ENCODE measurements around the gene SORCS1. TPM values are rescaled to one million over a fixed set of nuclear protein-coding genes. Genes with fewer than 3 reads are reported as not detected.
A peak's percentile ranks its signal among the peaks of the same experiment; 100 is the strongest.

Gene SORCS1
- total and polyA plus RNA-seq, 2 experiments from 2014 or later, result 1.1 to 4.6 TPM

GRCh38 chr10:106973716-106974115, 190.8 kb downstream of the SORCS1 start:
- Histone ChIP-seq H4K20me1 (ENCODE audit: insufficient read depth, poor library complexity, severe bottlenecking) (no peaks in the 10 kb centered on the region), H3K27ac (no peak overlapping the region), H3K4me1 (ENCODE audit: insufficient read depth) (peaks cover 8% of the 10 kb centered on the region), H3K27me3 (no peaks in the 10 kb centered on the region), H3K9me3 (ENCODE audit: low read depth) (no peaks in the 10 kb centered on the region), H3K36me3 (replicated peaks; ENCODE audit: insufficient read depth, low read depth) (no peaks in the 10 kb centered on the region), H2AFZ (no peak overlapping the region), H3K79me2 (no peaks in the 10 kb centered on the region), H3K4me3 (no peak overlapping the region), H3K4me2 (no peak overlapping the region), H3K9me2 (replicated peaks; ENCODE audit: insufficient read depth) (no peaks in the 10 kb centered on the region)
- WGBS (ENCODE audit: low lambda C conversion rate, missing lambda C conversion rate), result 47% methylated on average over 1 of the region's 1 CpG
- no peak for DNase-seq (ENCODE audit: low spot score)
- TF ChIP-seq CTCF (IDR thresholded peaks at IDR 0.05; ENCODE audit: poor library complexity), result no peak
- no peak for TF ChIP-seq EZH2 (IDR thresholded peaks at IDR 0.05; ENCODE audit: borderline replicate concordance)

- H3K4me2 ChIP-seq, result no peak overlapping the region
- no peaks in the 10 kb centered on the region for H3K9me3 ChIP-seq (ENCODE audit: low read depth)
- H2AFZ ChIP-seq, result no peak overlapping the region
- H3K9me2 ChIP-seq (replicated peaks; ENCODE audit: insufficient read depth), result no peaks in the 10 kb centered on the region
- H4K20me1 ChIP-seq (ENCODE audit: insufficient read depth, poor library complexity, severe bottlenecking), result no peaks in the 10 kb centered on the region
- no peak for TF ChIP-seq EZH2 (IDR thresholded peaks at IDR 0.05; ENCODE audit: borderline replicate concordance)
- TF ChIP-seq CTCF (IDR thresholded peaks at IDR 0.05; ENCODE audit: poor library complexity), result no peak
- TF ChIP-seq EZH2phosphoT487 (IDR thresholded peaks at IDR 0.05; ENCODE audit: low read depth, severe bottlenecking, unreplicated experiment), result no peak
- H3K27me3 ChIP-seq, result no peaks in the 10 kb centered on the region
- no peaks in the 10 kb centered on the region for H3K36me3 ChIP-seq (replicated peaks; ENCODE audit: insufficient read depth, low read depth)
- 83% methylated on average over 1 of the region's 1 CpG for WGBS (ENCODE audit: low lambda C conversion rate, missing lambda C conversion rate)
- DNase-seq (ENCODE audit: low spot score), result no peak
- H3K4me3 ChIP-seq, result no peak overlapping the region
- H3K4me1 ChIP-seq (ENCODE audit: insufficient read depth), result peaks cover 8% of the 10 kb centered on the region
- H3K27ac ChIP-seq, result no peak overlapping the region
- H3K79me2 ChIP-seq, result no peaks in the 10 kb centered on the region
These were observed 191.2 kb downstream of the SORCS1 start for GRCh38 chr10:106973288-106973687.

- TF ChIP-seq EZH2 (IDR thresholded peaks at IDR 0.05; ENCODE audit: borderline replicate concordance) (no peak), CTCF (IDR thresholded peaks at IDR 0.05; ENCODE audit: poor library complexity) (no peak), EZH2phosphoT487 (IDR thresholded peaks at IDR 0.05; ENCODE audit: low read depth, severe bottlenecking, unreplicated experiment) (no peak)
- DNase-seq (ENCODE audit: low spot score), result peak; percentile 58
- 71% methylated on average over 2 of the region's 2 CpGs for WGBS (ENCODE audit: low lambda C conversion rate, missing lambda C conversion rate)
These were observed 192.1 kb downstream of the SORCS1 start for GRCh38 chr10:106972381-106972780.

GRCh38 chr10:106971411-106971831, 193.1 kb downstream of the SORCS1 start:
- no peaks in the 10 kb centered on the region for H3K27me3 ChIP-seq
- H2AFZ ChIP-seq, result no peak overlapping the region
- peaks cover 8% of the 10 kb centered on the region for H3K4me1 ChIP-seq (ENCODE audit: insufficient read depth)
- H3K36me3 ChIP-seq (replicated peaks; ENCODE audit: insufficient read depth, low read depth), result no peaks in the 10 kb centered on the region
- no peak for DNase-seq (ENCODE audit: low spot score)
- no peak overlapping the region for H3K4me3 ChIP-seq
- no peak overlapping the region for H3K27ac ChIP-seq
- TF ChIP-seq CTCF (IDR thresholded peaks at IDR 0.05; ENCODE audit: poor library complexity), result no peak
- no peak for TF ChIP-seq EZH2 (IDR thresholded peaks at IDR 0.05; ENCODE audit: borderline replicate concordance)
- TF ChIP-seq EZH2phosphoT487 (IDR thresholded peaks at IDR 0.05; ENCODE audit: low read depth, severe bottlenecking, unreplicated experiment), result no peak
- H3K9me3 ChIP-seq (ENCODE audit: low read depth), result no peaks in the 10 kb centered on the region
- H3K9me2 ChIP-seq (replicated peaks; ENCODE audit: insufficient read depth), result no peaks in the 10 kb centered on the region
- H3K79me2 ChIP-seq, result no peaks in the 10 kb centered on the region
- no peaks in the 10 kb centered on the region for H4K20me1 ChIP-seq (ENCODE audit: insufficient read depth, poor library complexity, severe bottlenecking)
- WGBS (ENCODE audit: low lambda C conversion rate, missing lambda C conversion rate), result 24% methylated on average over 1 of the region's 1 CpG
- no peak overlapping the region for H3K4me2 ChIP-seq

More at GRCh38 chr10:106972381-106972780, 192.1 kb downstream of the SORCS1 start:
- H3K9me2 ChIP-seq (replicated peaks; ENCODE audit: insufficient read depth), result no peaks in the 10 kb centered on the region
- peaks cover 8% of the 10 kb centered on the region for H3K4me1 ChIP-seq (ENCODE audit: insufficient read depth)
- no peak overlapping the region for H2AFZ ChIP-seq
- H3K4me3 ChIP-seq, result no peak overlapping the region
- H3K27me3 ChIP-seq, result no peaks in the 10 kb centered on the region
- H3K27ac ChIP-seq, result no peak overlapping the region
- no peaks in the 10 kb centered on the region for H4K20me1 ChIP-seq (ENCODE audit: insufficient read depth, poor library complexity, severe bottlenecking)
- no peaks in the 10 kb centered on the region for H3K79me2 ChIP-seq
- no peaks in the 10 kb centered on the region for H3K36me3 ChIP-seq (replicated peaks; ENCODE audit: insufficient read depth, low read depth)
- no peaks in the 10 kb centered on the region for H3K9me3 ChIP-seq (ENCODE audit: low read depth)
- H3K4me2 ChIP-seq, result no peak overlapping the region
